Upper lobe of right lung (tissue), 1 donor: ENCODE data around the gene PLCB2. TPM values are rescaled to one million over a fixed set of nuclear protein-coding genes. Genes with fewer than 3 reads are reported as not detected.

Experiments used
- ATAC-seq: fragments of 200-7000 bp; cut with Tn5 transposase; one replicate; pipeline ENCODE4 v1.9.1; 2020; ENCODE audit warnings: mild to moderate bottlenecking, moderate library complexity
- DNase-seq: peaks from one replicate; pipeline ENCODE4 v3.0.0-alpha.2; 2020
- H3K27ac ChIP-seq: fragments of 200-600 bp; one replicate; pipeline ENCODE4 v1.8.0; 2022
- H3K27me3 ChIP-seq: fragments of 200-600 bp; one replicate; pipeline ENCODE4 v1.8.0; 2022; ENCODE audit warnings: mild to moderate bottlenecking
- H3K36me3 ChIP-seq: fragments of 200-600 bp; one replicate; pipeline ENCODE4 v1.8.0; 2022
- H3K4me1 ChIP-seq: fragments of 200-600 bp; one replicate; pipeline ENCODE4 v1.8.0; 2022
- H3K4me3 ChIP-seq: fragments of 200-600 bp; one replicate; pipeline ENCODE4 v1.8.0; 2022; ENCODE audit warnings: mild to moderate bottlenecking
- H3K9me3 ChIP-seq: fragments of 200-600 bp; one replicate; pipeline ENCODE4 v1.8.0; 2022
- CTCF ChIP-seq: fragments of 200-600 bp; IDR thresholded peaks from one replicate; pipeline ENCODE4 v1.8.0; 2022; ENCODE audit warnings: antibody characterized with exemption
- intact Hi-C: fragments of 100-400 bp; cut with DNase I; formaldehyde crosslinking; loops from one replicate; pipeline ENCODE4 v1.11.0; 2022
- total RNA-seq: library from RNA; stranded (reverse); fragmentation: NEBNext Ultra II Directional; extraction: Animal tissue kit (Norgen Biotek cat#: 25700); gene quantifications from one replicate; pipeline ENCODE4 v1.2.1, GENCODE V29; 2021
- donor health status: DM: no; HTN: yes; CAD: no; lungs with severe emphysema.

The PLCB2 gene
- total RNA-seq, 1 donor from 2014 or later = 61.2 TPM

- Histone ChIP-seq H3K9me3 (no peaks in the 10 kb centered on the region), H3K4me1 (peaks cover 9% of the 10 kb centered on the region), H3K4me3 (no peak overlapping the region), H3K27me3 (peaks cover 19% of the 10 kb centered on the region), H3K36me3 (no peaks in the 10 kb centered on the region), H3K27ac (no peak overlapping the region)
- TF ChIP-seq CTCF = no peak
- ATAC-seq (no peak), DNase-seq (peak; percentile 45)
- intact Hi-C loops = no loop called here
These were observed 56.8 kb downstream of the PLCB2 start for GRCh38 chr15:40250771-40251483.

GRCh38 chr15:40250304-40250656 is 57.5 kb downstream of the PLCB2 start:
- Histone ChIP-seq H3K36me3 (no peaks in the 10 kb centered on the region), H3K27me3 (peaks cover 19% of the 10 kb centered on the region), H3K4me1 (peaks cover 9% of the 10 kb centered on the region), H3K27ac (no peak overlapping the region), H3K4me3 (no peak overlapping the region), H3K9me3 (no peaks in the 10 kb centered on the region)
- intact Hi-C loops = no loop called here
- ATAC-seq (no peak), DNase-seq (peak; percentile 34)
- TF ChIP-seq CTCF = no peak

GRCh38 chr15:40249477-40250303 is 58.0 kb downstream of the PLCB2 start:
- ATAC-seq (no peak), DNase-seq (peak; percentile 44)
- Histone ChIP-seq H3K27ac (no peak overlapping the region), H3K4me3 (no peak overlapping the region), H3K9me3 (no peaks in the 10 kb centered on the region), H3K4me1 (peaks cover 9% of the 10 kb centered on the region), H3K27me3 (peaks cover 19% of the 10 kb centered on the region), H3K36me3 (no peaks in the 10 kb centered on the region)
- intact Hi-C loops = no loop called here
- TF ChIP-seq CTCF = no peak

- Histone ChIP-seq H3K9me3 (no peaks in the 10 kb centered on the region), H3K27ac (no peak overlapping the region), H3K4me3 (no peak overlapping the region), H3K4me1 (peaks cover 4% of the 10 kb centered on the region), H3K27me3 (peaks cover 12% of the 10 kb centered on the region), H3K36me3 (no peaks in the 10 kb centered on the region)
- TF ChIP-seq CTCF = no peak
- ATAC-seq (no peak), DNase-seq (peak; percentile 50)
- intact Hi-C loops = no loop called here
These were observed 59.5 kb downstream of the PLCB2 start for GRCh38 chr15:40248006-40248783.

GRCh38 chr15:40247406-40247971 is 60.2 kb downstream of the PLCB2 start:
- intact Hi-C loops = no loop called here
- H3K36me3 ChIP-seq = no peaks in the 10 kb centered on the region
- DNase-seq (peak; percentile 48), ATAC-seq (no peak)
- H3K27me3 ChIP-seq = peaks cover 6% of the 10 kb centered on the region
- no peaks in the 10 kb centered on the region for H3K9me3 ChIP-seq
- no peak overlapping the region for H3K4me3 ChIP-seq
- no peak overlapping the region for H3K27ac ChIP-seq
- no peak for TF ChIP-seq CTCF
- H3K4me1 ChIP-seq = no peaks in the 10 kb centered on the region
